GM18951 (cell line): ENCODE measurements around the gene LTBP1.
"Not testable (repeated sequence)": the region's sequence is repeated elsewhere in the genome, so short reads cannot be mapped to it uniquely, and the experiment has no call there.

Experiments
- POLR2A ChIP-seq: IDR thresholded peaks from 4 replicates; pipeline ENCODE4 v1.6.1; 2011; ENCODE audit warnings: mild to moderate bottlenecking; ENCODE audit not compliant: insufficient read length, insufficient read depth; ENCODE audit errors: extremely low read depth
- in situ Hi-C: fragments of 300-500 bp; cut with MboI; formaldehyde crosslinking; loops from one replicate; pipeline ENCODE4 v1.12.0; 2022; ENCODE audit warnings: low sequenced_read_pairs, mixed read lengths, inconsistent platforms; ENCODE audit not compliant: unreplicated experiment

Gene LTBP1

GRCh38 chr2:33221046-33221784 is 274.5 kb downstream of the LTBP1 start:
- in situ Hi-C loops, result no loop called here

DNA sequence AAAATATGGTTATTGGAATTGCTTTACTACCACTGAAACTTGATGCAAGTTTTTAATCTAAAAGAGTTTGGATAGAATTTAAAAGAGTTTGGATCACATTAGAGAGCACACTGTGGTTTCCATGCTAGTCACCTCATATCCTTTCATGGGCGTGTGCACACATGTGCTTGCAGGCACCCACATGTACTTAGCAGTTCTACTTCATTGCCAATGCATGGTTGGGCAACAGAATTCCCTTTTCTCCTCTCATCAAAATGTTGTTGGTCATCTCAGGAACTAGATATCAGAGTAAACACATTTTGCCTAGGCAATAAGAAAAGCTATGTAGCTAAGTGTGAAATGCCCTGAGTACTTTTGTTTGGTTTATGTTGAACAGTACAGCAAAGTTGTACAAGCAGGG is 275.6 kb downstream of the LTBP1 start:
- TF ChIP-seq POLR2A, result no peak
- in situ Hi-C loops, result no loop called here

More at GRCh38 chr2:33221046-33221784, 274.5 kb downstream of the LTBP1 start:
- TF ChIP-seq POLR2A, result no peak

DNA sequence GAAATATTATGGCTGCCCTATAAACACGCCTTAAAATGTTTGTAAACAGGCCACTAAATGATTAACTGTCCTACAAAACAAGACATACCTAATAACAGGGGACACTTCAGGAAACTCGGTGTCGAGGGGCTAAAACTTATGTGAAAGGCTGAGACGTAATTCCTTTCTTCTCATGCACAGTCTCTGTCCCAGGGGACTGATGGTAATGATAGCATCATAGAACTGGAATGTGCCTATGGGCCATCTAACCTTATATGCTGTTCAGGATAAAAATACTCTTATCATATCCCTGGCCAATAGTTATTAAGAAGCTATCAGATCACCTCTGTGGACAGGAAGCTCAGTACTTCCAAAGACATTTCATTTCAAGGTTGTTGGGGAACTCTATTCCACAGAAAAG is 277.1 kb downstream of the LTBP1 start:
- TF ChIP-seq POLR2A, result no peak
- in situ Hi-C loops, result no loop called here

DNA sequence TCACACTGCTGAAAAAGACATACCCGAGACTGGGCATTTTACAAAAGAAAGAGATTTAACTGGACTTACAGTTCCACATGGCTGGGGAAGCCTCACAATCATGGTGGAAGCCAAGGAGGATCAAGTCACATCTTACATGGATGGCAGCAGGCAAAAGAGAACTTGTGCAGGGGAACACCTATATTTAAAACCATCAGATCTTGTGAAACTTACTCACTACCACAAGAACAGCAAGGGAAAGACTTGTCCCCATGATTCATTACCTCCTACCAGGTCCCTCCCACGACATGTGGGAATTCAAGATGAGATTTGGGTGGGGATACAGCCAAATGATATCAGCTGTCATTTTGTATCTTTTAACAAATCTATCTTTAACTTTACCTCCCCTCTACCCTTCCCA is 278.6 kb downstream of the LTBP1 start:
- no peak for TF ChIP-seq POLR2A
- in situ Hi-C loops, result no loop called here

DNA sequence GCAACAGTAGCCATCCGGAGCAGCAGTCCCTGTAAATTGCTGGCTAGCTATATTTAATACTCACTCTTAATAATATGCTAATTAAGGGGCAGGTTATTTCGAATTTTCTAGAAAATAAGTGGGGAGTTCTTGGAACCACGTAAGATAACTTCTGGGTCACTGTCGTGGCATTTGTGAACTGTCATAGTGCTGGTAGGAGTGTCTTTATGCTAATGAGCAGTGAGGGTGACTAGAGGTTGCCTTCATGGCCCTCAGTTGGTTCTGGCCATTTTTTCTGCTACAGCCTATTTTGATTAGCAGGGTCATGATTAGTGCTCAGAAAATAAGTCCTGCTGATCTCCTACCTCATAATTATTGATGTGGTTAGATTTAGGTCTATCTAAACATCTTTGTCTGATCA is 279.8 kb downstream of the LTBP1 start:
- TF ChIP-seq POLR2A, result no peak
- in situ Hi-C loops, result no loop called here

- no peak for TF ChIP-seq POLR2A
- in situ Hi-C loops, result no loop called here
Observed at GRCh38 chr2:33229646-33230045, 282.9 kb downstream of the LTBP1 start.

DNA sequence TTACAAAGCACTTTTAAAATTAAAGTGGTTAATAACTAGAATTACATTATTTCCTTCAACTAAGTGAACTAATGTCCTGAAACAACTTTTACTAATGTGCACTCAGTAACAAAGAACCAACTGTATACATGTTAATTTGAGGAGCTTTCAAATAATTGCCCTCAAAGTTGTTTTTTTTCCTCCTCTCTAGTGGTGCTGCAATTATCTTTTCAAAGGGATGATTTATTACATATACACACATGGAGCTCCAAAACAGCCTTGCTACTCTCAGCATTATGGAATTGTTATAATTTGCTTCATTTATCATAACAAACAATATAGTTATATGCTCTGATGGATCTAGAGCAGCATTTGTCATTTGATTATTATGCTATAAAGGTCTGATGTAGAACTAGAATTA is 283.4 kb downstream of the LTBP1 start:
- in situ Hi-C loops, result no loop called here
- TF ChIP-seq POLR2A, result no peak

DNA sequence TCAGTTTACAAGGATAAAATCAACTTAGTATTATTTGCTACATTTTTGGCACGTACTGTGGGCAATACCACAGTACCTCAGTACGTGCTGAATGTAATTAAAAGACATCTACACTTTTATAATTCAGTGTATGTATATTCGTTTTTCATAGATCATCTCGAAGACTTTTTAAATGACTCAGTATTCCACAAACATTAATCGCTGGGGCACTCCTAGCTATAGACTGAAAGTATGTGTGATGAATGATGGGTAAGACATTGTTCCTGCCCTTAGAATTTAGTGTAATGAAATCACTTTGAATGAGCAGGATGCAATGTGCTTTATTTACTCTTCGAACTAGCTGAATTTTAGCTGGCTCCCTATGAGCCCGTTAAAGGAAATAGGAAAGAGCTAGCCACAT is 284.1 kb downstream of the LTBP1 start:
- TF ChIP-seq POLR2A, result no peak
- in situ Hi-C loops, result no loop called here

- in situ Hi-C loops, result not testable (repeated sequence)
Observed at GRCh38 chr2:33235559-33235958, 288.8 kb downstream of the LTBP1 start.

DNA sequence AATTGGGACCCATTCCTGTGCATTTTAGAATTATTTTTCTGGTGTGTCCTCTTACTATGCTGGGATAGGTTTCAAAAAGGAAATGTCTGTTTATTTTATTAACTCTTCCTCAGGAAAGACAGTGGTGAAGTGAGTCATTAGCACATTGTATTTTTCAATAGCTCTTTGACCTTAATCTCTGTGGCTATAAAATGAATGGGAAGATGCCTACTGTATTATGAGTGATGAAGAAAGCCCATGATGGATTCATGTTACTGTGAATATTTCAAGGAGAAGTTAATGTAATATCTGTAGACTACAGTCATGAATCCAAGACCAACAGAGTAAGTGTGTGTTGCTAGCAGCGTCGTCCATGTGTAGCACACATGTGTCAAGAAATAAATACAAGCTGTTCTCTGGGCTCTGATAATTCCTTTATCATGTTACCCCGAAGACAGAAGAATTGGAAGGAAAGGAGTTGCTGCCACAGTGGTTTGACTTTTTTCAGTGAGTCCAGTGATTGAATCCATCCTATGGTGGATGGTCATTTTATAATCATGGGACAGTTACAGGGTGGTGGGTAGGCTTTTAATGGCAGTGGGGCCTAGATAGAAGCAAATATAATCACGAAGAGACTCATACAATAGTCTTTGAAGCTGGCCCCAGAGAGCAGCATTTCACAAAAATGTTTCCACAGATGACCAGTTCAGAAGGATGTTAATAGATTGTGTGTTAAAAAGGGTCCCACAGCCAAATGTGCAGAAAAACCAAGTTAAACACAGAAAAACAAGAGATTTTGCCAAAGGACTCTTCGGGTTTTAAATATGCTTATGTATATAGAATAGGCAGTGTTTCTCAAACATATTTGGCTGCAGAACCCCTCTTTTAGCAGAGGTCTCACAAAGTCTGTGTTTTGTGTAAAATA is 290.0 kb downstream of the LTBP1 start:
- TF ChIP-seq POLR2A, result no peak
- in situ Hi-C loops, result no loop called here

- no peak for TF ChIP-seq POLR2A
- in situ Hi-C loops, result no loop called here
Observed at GRCh38 chr2:33238111-33238510, 291.4 kb downstream of the LTBP1 start.

- no peak for TF ChIP-seq POLR2A
- in situ Hi-C loops, result no loop called here
Observed at GRCh38 chr2:33240178-33240577, 293.4 kb downstream of the LTBP1 start.

GRCh38 chr2:33241072-33241471 is 294.3 kb downstream of the LTBP1 start:
- in situ Hi-C loops, result no loop called here
- no peak for TF ChIP-seq POLR2A

DNA sequence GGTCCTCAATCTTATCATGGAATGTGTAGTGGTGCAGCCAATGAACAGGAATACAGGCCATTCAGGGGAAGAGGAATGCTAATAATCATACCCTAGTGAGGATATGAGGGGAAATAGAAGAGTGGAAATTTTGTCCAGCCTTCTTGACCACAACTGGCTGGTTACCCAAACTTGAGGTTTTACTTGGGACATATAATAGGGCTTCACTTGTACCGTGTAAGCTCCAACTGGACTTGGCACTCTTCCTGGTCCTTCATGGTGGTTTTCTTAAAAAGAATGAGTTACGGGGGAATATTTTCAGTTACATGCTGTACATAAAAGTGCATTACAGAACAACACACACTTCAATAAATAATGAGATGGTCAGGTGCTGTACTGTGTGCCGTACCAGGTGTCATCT is 294.8 kb downstream of the LTBP1 start:
- no peak for TF ChIP-seq POLR2A
- in situ Hi-C loops, result no loop called here
